Kidney (tissue), 14 donors: Measurements from ENCODE around the gene TTLL11. TPM values are rescaled to one million over a fixed set of nuclear protein-coding genes. Genes with fewer than 3 reads are reported as not detected.

Experiments
- DNase-seq, 5 donors: peaks; one replicate each; pipeline ENCODE4 v3.0.0-alpha.2; 2013 to 2020
- FAIRE-seq: peaks from 2 replicates; lab custom pipeline; 2012; peaks lifted over from hg19 to GRCh38; lab: Jason Lieb, UNC
- H3K27ac ChIP-seq, 2 donors: one replicate each; pipeline ENCODE4 v1.7.0; 2013; ENCODE audit warnings: low read depth in 2 of 2, low read length in 2 of 2, inconsistent platforms in 1 of 2
- H3K27me3 ChIP-seq: one replicate; pipeline ENCODE4 v1.7.1; 2013; ENCODE audit warnings: low read length, inconsistent platforms; ENCODE audit not compliant: control insufficient read depth, insufficient read depth
- H3K36me3 ChIP-seq, 3 donors: one replicate each; pipeline versions ENCODE4 v1.7.0 to v1.7.1; 2013; ENCODE audit warnings: low read length in 3 of 3, control low read depth in 1 of 3, inconsistent platforms in 1 of 3; ENCODE audit not compliant: insufficient read depth in 3 of 3, control insufficient read depth in 2 of 3
- H3K4me1 ChIP-seq, 3 donors: one replicate each; pipeline versions ENCODE4 v1.7.0 to v1.7.1; 2013; ENCODE audit warnings: low read length in 3 of 3, inconsistent platforms in 1 of 3, low read depth in 1 of 3; ENCODE audit not compliant: control insufficient read depth in 2 of 3, insufficient read depth in 2 of 3
- H3K4me3 ChIP-seq, 3 donors: one replicate each; pipeline versions ENCODE4 v1.7.0 to v1.8.1; 2013; ENCODE audit warnings: low read length in 3 of 3, control low read depth in 1 of 3, inconsistent platforms in 1 of 3
- H3K9ac ChIP-seq, 3 donors: one replicate each; pipeline versions ENCODE4 v1.7.0 to v1.7.1; 2013; ENCODE audit warnings: low read length in 3 of 3, control low read depth in 1 of 3, inconsistent platforms in 1 of 3
- H3K9me3 ChIP-seq, 3 donors: one replicate each; pipeline versions ENCODE4 v1.7.0 to v1.7.1; 2013; ENCODE audit warnings: low read length in 3 of 3, control low read depth in 1 of 3, inconsistent platforms in 1 of 3; ENCODE audit not compliant: control insufficient read depth in 2 of 3, insufficient read depth in 1 of 3
- intact Hi-C: fragments of 100-400 bp; cut with DNase I; formaldehyde crosslinking; loops from one replicate; pipeline ENCODE4 v1.11.1; 2022
- polyA plus RNA-seq: library from polyadenylated mRNA; stranded (reverse); fragments of 350-450 nt; fragmentation: Illumina TruSeq; extraction: RNeasy Lipid Tissue Mini Kit (QIAGEN cat#74804); gene quantifications from one replicate; pipeline ENCODE4 v1.2.3, GENCODE V29; 2014; ENCODE audit warnings: low read depth, low replicate concordance; ENCODE audit not compliant: insufficient read depth
- total RNA-seq: library from RNA; stranded (reverse); fragmentation: NEBNext Ultra II Directional; extraction: Animal tissue kit (Norgen Biotek cat#: 25700); gene quantifications from one replicate; pipeline ENCODE4 v1.2.1, GENCODE V29; 2021
- TF ChIP-seq, protein P1 (sequence below): IDR thresholded peaks from 3 replicates; pipeline ENCODE4 v1.5.1; 2012; ENCODE audit warnings: mild to moderate bottlenecking, moderate library complexity, borderline replicate concordance; ENCODE audit not compliant: insufficient read depth; ENCODE audit errors: extremely low read depth
- donor health status: control.
- donor health status: control.
- donor health status: control.
- donor health status: control.
- donor health status: control.
- donor health status: DM: yes; HTN: yes; CAD: no.
- donor health status: Normal renal cell carcinoma (clear cell type).

The TTLL11 gene
- total and polyA plus RNA-seq, 2 donors from 2014 or later, result 2.3 to 10.0 TPM

DNA sequence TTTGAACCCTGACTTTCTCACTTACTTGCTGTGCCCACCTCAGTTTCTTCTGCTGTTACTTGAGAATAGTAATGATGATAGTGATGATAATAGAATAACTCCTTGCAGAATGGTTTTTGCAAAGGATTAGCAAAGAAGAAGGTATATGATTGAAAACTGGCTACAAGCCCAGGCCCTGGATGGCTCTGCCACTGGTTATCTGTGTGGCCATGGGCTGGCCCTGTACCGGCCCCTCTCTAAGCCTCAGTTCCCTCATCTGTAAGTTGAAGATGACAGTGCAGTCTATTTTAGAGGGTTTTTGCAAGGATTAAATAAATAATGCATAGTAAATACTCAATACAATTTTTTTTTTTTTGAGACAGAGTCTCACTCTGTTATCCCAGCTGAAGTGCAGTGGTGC lies 6.2 kb downstream of the TTLL11 start:
- Histone ChIP-seq H3K9ac (no peak overlapping the region), H3K36me3 (no peaks in the 10 kb centered on the region), H3K27ac (no peak overlapping the region), H3K4me1 (peaks cover 0 to 10% (median 4%) of the 10 kb centered on the region in 3 donors), H3K4me3 (no peak overlapping the region), H3K9me3 (no peaks in the 10 kb centered on the region), H3K27me3 (no peaks in the 10 kb centered on the region)
- intact Hi-C loops, result no loop called here
- TF ChIP-seq, protein P1, sequence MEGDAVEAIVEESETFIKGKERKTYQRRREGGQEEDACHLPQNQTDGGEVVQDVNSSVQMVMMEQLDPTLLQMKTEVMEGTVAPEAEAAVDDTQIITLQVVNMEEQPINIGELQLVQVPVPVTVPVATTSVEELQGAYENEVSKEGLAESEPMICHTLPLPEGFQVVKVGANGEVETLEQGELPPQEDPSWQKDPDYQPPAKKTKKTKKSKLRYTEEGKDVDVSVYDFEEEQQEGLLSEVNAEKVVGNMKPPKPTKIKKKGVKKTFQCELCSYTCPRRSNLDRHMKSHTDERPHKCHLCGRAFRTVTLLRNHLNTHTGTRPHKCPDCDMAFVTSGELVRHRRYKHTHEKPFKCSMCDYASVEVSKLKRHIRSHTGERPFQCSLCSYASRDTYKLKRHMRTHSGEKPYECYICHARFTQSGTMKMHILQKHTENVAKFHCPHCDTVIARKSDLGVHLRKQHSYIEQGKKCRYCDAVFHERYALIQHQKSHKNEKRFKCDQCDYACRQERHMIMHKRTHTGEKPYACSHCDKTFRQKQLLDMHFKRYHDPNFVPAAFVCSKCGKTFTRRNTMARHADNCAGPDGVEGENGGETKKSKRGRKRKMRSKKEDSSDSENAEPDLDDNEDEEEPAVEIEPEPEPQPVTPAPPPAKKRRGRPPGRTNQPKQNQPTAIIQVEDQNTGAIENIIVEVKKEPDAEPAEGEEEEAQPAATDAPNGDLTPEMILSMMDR, result no peak
- FAIRE-seq (no peak), DNase-seq (no peak)

DNA sequence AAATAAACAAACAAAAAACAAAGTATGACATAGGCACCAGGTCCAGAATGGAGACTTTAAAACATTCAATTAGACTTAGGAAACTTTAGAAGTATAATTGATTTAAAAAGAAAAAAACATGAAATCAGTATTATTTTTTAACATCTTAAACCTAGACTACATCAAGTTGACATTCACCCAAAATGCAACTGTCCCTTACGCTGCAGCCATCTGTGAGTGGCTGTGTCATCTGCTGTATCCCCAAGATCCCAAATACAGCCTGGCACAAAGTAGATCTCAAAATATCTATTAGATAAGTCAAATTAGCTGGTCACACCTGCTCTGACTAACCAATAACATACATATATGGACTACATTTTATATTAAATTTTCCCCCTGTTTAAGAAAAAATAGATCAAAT lies 7.8 kb downstream of the TTLL11 start:
- TF ChIP-seq, protein P1, result no peak
- intact Hi-C loops, result no loop called here
- no peak for DNase-seq
- Histone ChIP-seq H3K27me3 (no peaks in the 10 kb centered on the region), H3K36me3 (no peaks in the 10 kb centered on the region), H3K4me1 (no peaks in the 10 kb centered on the region), H3K4me3 (no peak overlapping the region), H3K9ac (no peak overlapping the region), H3K27ac (no peak overlapping the region), H3K9me3 (no peaks in the 10 kb centered on the region)
- no peak for FAIRE-seq

DNA sequence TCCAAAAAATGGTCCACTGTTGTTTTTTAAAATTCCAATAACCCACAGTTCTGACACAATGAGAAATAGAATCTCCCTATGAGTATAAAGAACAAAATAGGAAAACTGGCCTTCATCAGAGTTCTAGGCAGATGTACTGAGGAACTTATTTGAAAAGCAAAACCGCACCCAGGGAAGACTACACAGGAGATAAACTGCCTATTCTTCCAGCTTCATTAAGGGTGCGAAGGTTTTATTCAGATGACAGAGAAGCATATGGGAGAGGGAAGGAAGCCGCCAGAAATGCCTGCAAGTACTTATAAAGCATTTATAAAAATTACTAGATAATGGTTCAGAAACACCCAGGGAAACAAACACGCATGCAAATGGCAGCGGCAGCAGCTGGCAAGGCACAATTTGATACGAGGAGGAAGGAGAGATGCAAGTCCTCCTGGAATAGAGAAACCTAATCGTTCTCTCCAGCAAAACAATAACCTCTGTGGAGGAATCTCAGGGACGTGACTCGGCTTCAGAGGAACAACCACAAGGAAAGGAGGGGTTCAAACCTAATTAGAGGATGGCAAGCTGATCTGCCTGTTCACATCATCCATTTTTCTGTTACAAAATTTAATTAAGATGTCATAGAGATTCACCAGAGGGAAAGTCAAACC lies 9.0 kb downstream of the TTLL11 start:
- Histone ChIP-seq H3K4me3 (no peak overlapping the region), H3K9ac (no peak overlapping the region), H3K9me3 (no peaks in the 10 kb centered on the region), H3K27me3 (no peaks in the 10 kb centered on the region), H3K36me3 (no peaks in the 10 kb centered on the region), H3K4me1 (no peaks in the 10 kb centered on the region), H3K27ac (no peak overlapping the region)
- intact Hi-C loops, result no loop called here
- no peak for DNase-seq
- no peak for FAIRE-seq
- TF ChIP-seq, protein P1, result no peak

DNA sequence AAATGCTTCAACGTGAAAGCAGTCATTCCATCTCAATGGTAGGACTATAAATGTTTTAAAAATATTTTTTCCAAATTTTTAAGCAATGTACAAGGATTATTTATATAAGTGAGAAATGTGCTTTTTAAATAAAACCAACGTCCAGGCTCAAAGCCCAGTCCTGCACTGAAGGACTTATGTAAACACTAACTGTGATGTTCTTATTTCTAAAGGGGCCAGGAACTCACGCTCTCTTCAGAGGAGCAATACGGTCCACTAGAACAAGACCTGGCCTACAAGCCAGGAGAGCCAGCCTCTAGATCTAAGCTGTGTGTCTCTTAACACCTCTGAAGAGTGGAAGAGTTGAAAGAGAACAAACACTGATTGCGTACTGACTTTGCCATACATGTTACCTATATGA lies 12.1 kb downstream of the TTLL11 start:
- intact Hi-C loops, result no loop called here
- Histone ChIP-seq H3K9ac (no peak overlapping the region), H3K27ac (no peak overlapping the region), H3K4me3 (no peak overlapping the region), H3K36me3 (no peaks in the 10 kb centered on the region), H3K27me3 (no peaks in the 10 kb centered on the region), H3K9me3 (no peaks in the 10 kb centered on the region), H3K4me1 (no peaks in the 10 kb centered on the region)
- DNase-seq (no peak), FAIRE-seq (no peak)
- TF ChIP-seq, protein P1, result no peak
